Sigmoid colon (tissue), 7 donors: ENCODE data around the gene SLC39A7. TPM values are rescaled to one million over a fixed set of nuclear protein-coding genes. Genes with fewer than 3 reads are reported as not detected.

Source experiments
- DNase-seq: peaks from one replicate; pipeline ENCODE4 v3.0.0-alpha.2; 2019
- H3K27ac ChIP-seq, 4 donors: fragments of 200-600 bp; sonication (generic); one replicate each; pipeline ENCODE4 v1.5.1; 2016 to 2019; ENCODE audit warnings: mild to moderate bottlenecking in 1 of 4
- H3K27me3 ChIP-seq, 3 donors: fragments of 200-600 bp; sonication (generic); one replicate each; pipeline ENCODE4 v1.5.1; 2019; ENCODE audit warnings: mild to moderate bottlenecking in 1 of 3
- H3K36me3 ChIP-seq, 4 donors: fragments of 200-600 bp; sonication (generic); one replicate each; pipeline ENCODE4 v1.5.1; 2016 to 2019
- H3K4me1 ChIP-seq, 4 donors: fragments of 200-600 bp; sonication (generic); one replicate each; pipeline ENCODE4 v1.5.1; 2017 to 2019
- H3K4me3 ChIP-seq, 4 donors: fragments of 200-600 bp; sonication (generic); one replicate each; pipeline ENCODE4 v1.5.1; 2017 to 2019; ENCODE audit warnings: mild to moderate bottlenecking in 2 of 4, moderate library complexity in 1 of 4
- H3K9me3 ChIP-seq, 4 donors: fragments of 200-600 bp in 3 of 4; sonication (generic) in 3 of 4; one replicate each; pipeline versions ENCODE4 v1.5.1 to v1.6.1; 2013 to 2019
- EP300 ChIP-seq, 4 donors: sonication (generic); formaldehyde crosslinking; IDR thresholded peaks; one replicate each; pipeline ENCODE4 v1.6.1; 2017; ENCODE audit warnings: antibody characterized with exemption in 4 of 4
- POLR2A ChIP-seq, 2 donors: fragments of 450-650 bp; IDR thresholded peaks; one replicate each; pipeline ENCODE4 v1.6.1; 2016; ENCODE audit warnings: antibody characterized with exemption in 2 of 2, mild to moderate bottlenecking in 2 of 2, moderate library complexity in 2 of 2
- POLR2AphosphoS5 ChIP-seq, 4 donors: sonication (generic); formaldehyde crosslinking; IDR thresholded peaks; one replicate each; pipeline ENCODE4 v1.6.1; 2017; ENCODE audit warnings: antibody characterized with exemption in 4 of 4
- WGBS, 2 donors: extraction: QIAGEN DNeasy Blood & Tissue Kit; methylation state at CpG; one replicate each; pipeline ENCODE4 v1.1.7; 2013; 5-methylcytosine and 5-hydroxymethylcytosine counted together
- intact Hi-C: fragments of 100-400 bp; cut with DNase I; formaldehyde crosslinking; loops from one replicate; pipeline ENCODE4 v1.15.1; 2023
- polyA plus RNA-seq, 3 donors: library from polyadenylated mRNA; stranded (reverse); fragments of 200-250 nt; gene quantifications; one replicate each; pipeline ENCODE4 v1.2.3, GENCODE V29; 2013
- total RNA-seq, 4 donors: library from RNA; depleted of rRNA; stranded (reverse); fragments of >200 nt; gene quantifications; one replicate each; pipeline ENCODE4 v1.1.0, GENCODE V29; 2016
- TF ChIP-seq, protein P1 (sequence below), 4 experiments: fragments of 450-650 bp in 3 of 4; fragments of 200-600 bp in 1 of 4; IDR thresholded peaks; one replicate each; pipeline ENCODE4 v1.5.1; 2016 to 2019; ENCODE audit warnings: antibody characterized with exemption in 4 of 4, mild to moderate bottlenecking in 3 of 4, moderate library complexity in 2 of 4
- donor health status: healthy with polysubstance abuse.
- donor health status: Bipolar disorder and iron deficiency.
- donor health status: healthy.

SLC39A7 gene
- total and polyA plus RNA-seq, 7 donors = 31.2 to 189 (median 49.6) TPM

- Histone ChIP-seq H3K9me3 (no peaks in the 10 kb centered on the region), H3K4me1 (peaks cover 0 to 21% (median 17%) of the 10 kb centered on the region in 4 donors), H3K27ac (no peak overlapping the region), H3K27me3 (no peaks in the 10 kb centered on the region), H3K36me3 (no peaks in the 10 kb centered on the region), H3K4me3 (no peak overlapping the region)
- no peak for DNase-seq
- intact Hi-C loops = loop anchor here (5.0 kb wide), 1 partner anchor 146 kb away; no protein-coding TSS in a partner anchor
- TF ChIP-seq, protein P1, sequence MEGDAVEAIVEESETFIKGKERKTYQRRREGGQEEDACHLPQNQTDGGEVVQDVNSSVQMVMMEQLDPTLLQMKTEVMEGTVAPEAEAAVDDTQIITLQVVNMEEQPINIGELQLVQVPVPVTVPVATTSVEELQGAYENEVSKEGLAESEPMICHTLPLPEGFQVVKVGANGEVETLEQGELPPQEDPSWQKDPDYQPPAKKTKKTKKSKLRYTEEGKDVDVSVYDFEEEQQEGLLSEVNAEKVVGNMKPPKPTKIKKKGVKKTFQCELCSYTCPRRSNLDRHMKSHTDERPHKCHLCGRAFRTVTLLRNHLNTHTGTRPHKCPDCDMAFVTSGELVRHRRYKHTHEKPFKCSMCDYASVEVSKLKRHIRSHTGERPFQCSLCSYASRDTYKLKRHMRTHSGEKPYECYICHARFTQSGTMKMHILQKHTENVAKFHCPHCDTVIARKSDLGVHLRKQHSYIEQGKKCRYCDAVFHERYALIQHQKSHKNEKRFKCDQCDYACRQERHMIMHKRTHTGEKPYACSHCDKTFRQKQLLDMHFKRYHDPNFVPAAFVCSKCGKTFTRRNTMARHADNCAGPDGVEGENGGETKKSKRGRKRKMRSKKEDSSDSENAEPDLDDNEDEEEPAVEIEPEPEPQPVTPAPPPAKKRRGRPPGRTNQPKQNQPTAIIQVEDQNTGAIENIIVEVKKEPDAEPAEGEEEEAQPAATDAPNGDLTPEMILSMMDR (IDR thresholded peaks at IDR 0.05) = no peak
- TF ChIP-seq POLR2AphosphoS5 (IDR thresholded peaks at IDR 0.05) = no peak
- no peak for TF ChIP-seq POLR2A (IDR thresholded peaks at IDR 0.05)
- no peak for TF ChIP-seq EP300 (IDR thresholded peaks at IDR 0.05)
- 77 to 90% methylated on average over 10 of the region's 10 CpGs for WGBS, 2 donors
Observed at GRCh38 chr6:33163540-33163939, 37.1 kb upstream of the SLC39A7 start.

GRCh38 chr6:33164176-33164575, 36.5 kb upstream of the SLC39A7 start:
- no peaks in the 10 kb centered on the region for H3K9me3 ChIP-seq
- TF ChIP-seq POLR2AphosphoS5 (IDR thresholded peaks at IDR 0.05) (no peak), POLR2A (IDR thresholded peaks at IDR 0.05) (no peak), EP300 (IDR thresholded peaks at IDR 0.05) (no peak)
- TF ChIP-seq, protein P1 (IDR thresholded peaks at IDR 0.05) = no peak
- no peaks in the 10 kb centered on the region for H3K27me3 ChIP-seq
- H3K4me3 ChIP-seq = no peak overlapping the region
- DNase-seq = no peak
- H3K36me3 ChIP-seq = no peaks in the 10 kb centered on the region
- H3K27ac ChIP-seq = no peak overlapping the region
- intact Hi-C loops = loop anchor here (5.0 kb wide), 1 partner anchor 147 kb away; no protein-coding TSS in a partner anchor
- H3K4me1 ChIP-seq = peaks cover 0 to 21% (median 17%) of the 10 kb centered on the region in 4 donors
- WGBS, 2 donors = 57 to 65% methylated on average over 10 of the region's 10 CpGs

DNA sequence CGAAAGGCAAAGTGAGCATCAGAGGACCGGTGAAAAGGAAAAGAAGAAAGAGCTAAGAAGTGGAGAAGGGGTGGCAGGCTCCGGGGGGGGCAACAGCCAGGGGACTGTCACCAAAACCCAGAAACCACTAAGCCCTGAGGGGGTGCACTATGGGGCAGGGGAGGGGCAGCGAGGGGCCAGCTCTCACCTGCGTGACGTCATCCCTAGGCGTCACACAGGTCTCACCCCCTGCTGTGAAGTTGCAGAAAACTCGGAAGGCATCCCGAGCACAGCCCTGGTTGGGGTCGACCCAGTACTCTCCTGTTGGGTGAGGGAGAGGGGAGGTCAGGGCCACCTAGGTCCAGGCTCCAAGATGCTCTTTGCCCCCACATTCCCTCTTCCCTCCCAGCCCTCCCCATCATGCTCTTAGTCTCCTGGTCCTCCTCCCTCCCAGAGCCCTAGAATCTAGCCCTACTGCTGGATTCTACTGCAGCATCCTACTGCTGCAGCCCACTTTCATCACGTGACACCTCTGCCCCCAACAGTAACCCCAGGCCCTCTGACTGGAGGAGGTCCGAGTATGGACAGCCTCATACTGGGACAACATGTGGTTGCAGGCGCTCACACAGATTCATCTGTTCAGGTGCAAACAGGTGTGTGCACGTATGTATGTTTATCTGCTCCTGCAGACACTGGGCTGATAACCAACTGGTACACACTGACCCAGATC, 35.8 kb upstream of the SLC39A7 start:
- Histone ChIP-seq H3K4me3 (no peak overlapping the region), H3K27me3 (no peaks in the 10 kb centered on the region), H3K36me3 (no peaks in the 10 kb centered on the region), H3K4me1 (peaks cover 0 to 21% (median 17%) of the 10 kb centered on the region in 4 donors), H3K27ac (no peak overlapping the region), H3K9me3 (no peaks in the 10 kb centered on the region)
- DNase-seq = no peak
- WGBS, 2 donors = 52 to 72% methylated on average over 14 of the region's 14 CpGs
- intact Hi-C loops = loop anchor here (5.0 kb wide), 1 partner anchor 148 kb away; no protein-coding TSS in a partner anchor
- TF ChIP-seq POLR2AphosphoS5 (IDR thresholded peaks at IDR 0.05) = no peak
- TF ChIP-seq EP300 (IDR thresholded peaks at IDR 0.05) = no peak
- TF ChIP-seq POLR2A (IDR thresholded peaks at IDR 0.05) = no peak
- TF ChIP-seq, protein P1 (IDR thresholded peaks at IDR 0.05) = no peak

GRCh38 chr6:33165581-33166258, 34.9 kb upstream of the SLC39A7 start:
- DNase-seq = no peak
- Histone ChIP-seq H3K9me3 (no peaks in the 10 kb centered on the region), H3K36me3 (no peaks in the 10 kb centered on the region), H3K27ac (no peak overlapping the region), H3K4me1 (peaks cover 0 to 16% (median 13%) of the 10 kb centered on the region in 4 donors), H3K4me3 (no peak overlapping the region), H3K27me3 (no peaks in the 10 kb centered on the region)
- TF ChIP-seq EP300 (IDR thresholded peaks at IDR 0.05) (no peak), POLR2AphosphoS5 (IDR thresholded peaks at IDR 0.05) (no peak), POLR2A (IDR thresholded peaks at IDR 0.05) (no peak)
- TF ChIP-seq, protein P1 (IDR thresholded peaks at IDR 0.05) = no peak
- WGBS, 2 donors = 79 to 88% methylated on average over 17 of the region's 17 CpGs
- intact Hi-C loops = no loop called here
